WERI-Rb-1 (cell line): ENCODE results near the gene ARHGDIB.

ENCODE experiments used
- DNase-seq: peaks from one replicate; pipeline ENCODE4 v3.0.0-alpha.2; 2020
- H3K27ac ChIP-seq: fragments of 250-450 bp; sonication (Bioruptor Pico); 2 replicates; pipeline ENCODE4 v1.5.1; 2020; ENCODE audit warnings: mild to moderate bottlenecking, moderate library complexity
- H3K27me3 ChIP-seq: fragments of 250-450 bp; sonication (Bioruptor Pico); 2 replicates; pipeline ENCODE4 v1.5.1; 2021; ENCODE audit warnings: mild to moderate bottlenecking, low read depth, moderate library complexity; ENCODE audit not compliant: insufficient read depth, severe bottlenecking
- H3K36me3 ChIP-seq: fragments of 250-450 bp; sonication (Bioruptor Pico); 2 replicates; pipeline ENCODE4 v1.5.1; 2020; ENCODE audit warnings: mild to moderate bottlenecking, moderate library complexity
- H3K4me3 ChIP-seq: 2 replicates; pipeline ENCODE4 v1.5.1; 2011; ENCODE audit warnings: low read depth, mild to moderate bottlenecking, control low read depth, low read length
- H3K9me3 ChIP-seq: fragments of 250-450 bp; sonication (Bioruptor Pico); 2 replicates; pipeline ENCODE4 v1.5.1; 2021; ENCODE audit warnings: mild to moderate bottlenecking, moderate library complexity; ENCODE audit not compliant: severe bottlenecking
- CTCF ChIP-seq: IDR thresholded peaks from 2 replicates; pipeline ENCODE4 v1.5.1; 2011; ENCODE audit warnings: low read depth, mild to moderate bottlenecking, control low read depth, inconsistent platforms, low read length

ARHGDIB gene

GRCh38 chr12:14942196-14942931, 19.0 kb downstream of the ARHGDIB start:
- no peak for DNase-seq
- no peak overlapping the region for H3K27ac ChIP-seq
- TF ChIP-seq CTCF = no peak
- H3K27me3 ChIP-seq = no peaks in the 10 kb centered on the region
- H3K36me3 ChIP-seq = no peaks in the 10 kb centered on the region
- H3K4me3 ChIP-seq = no peak overlapping the region
- H3K9me3 ChIP-seq = no peaks in the 10 kb centered on the region

GRCh38 chr12:14941369-14941768, 20.0 kb downstream of the ARHGDIB start:
- TF ChIP-seq CTCF = no peak
- H3K36me3 ChIP-seq = no peaks in the 10 kb centered on the region
- H3K9me3 ChIP-seq = no peaks in the 10 kb centered on the region
- DNase-seq = no peak
- H3K4me3 ChIP-seq = no peak overlapping the region
- no peaks in the 10 kb centered on the region for H3K27me3 ChIP-seq
- no peak overlapping the region for H3K27ac ChIP-seq

- Histone ChIP-seq H3K27ac (no peak within 1 kb of the TSS), H3K9me3 (no peaks in the 10 kb centered on the region), H3K36me3 (no peaks in the 10 kb centered on the region), H3K27me3 (no peaks in the 10 kb centered on the region), H3K4me3 (no peak within 1 kb of the TSS)
- no peak for DNase-seq
- TF ChIP-seq CTCF = no peak
Observed at GRCh38 chr12:14938301-14938700, 23.1 kb downstream of the ARHGDIB start, which contains the start of gene ERP27. ERP27 (minus strand) TSS chr12:14938537; CDS start chr12:14938508, 29 bp downstream.

GRCh38 chr12:14937689-14938088, 23.7 kb downstream of the ARHGDIB start:
- no peak overlapping the region for H3K4me3 ChIP-seq
- no peak overlapping the region for H3K27ac ChIP-seq
- TF ChIP-seq CTCF = peak; percentile 40; the same call in 1 of the 2 replicates
- H3K9me3 ChIP-seq = no peaks in the 10 kb centered on the region
- H3K36me3 ChIP-seq = no peaks in the 10 kb centered on the region
- peak; percentile 32 for DNase-seq
- no peaks in the 10 kb centered on the region for H3K27me3 ChIP-seq

GRCh38 chr12:14937014-14937413, 24.4 kb downstream of the ARHGDIB start:
- Histone ChIP-seq H3K36me3 (no peaks in the 10 kb centered on the region), H3K4me3 (no peak overlapping the region), H3K27me3 (no peaks in the 10 kb centered on the region), H3K27ac (no peak overlapping the region), H3K9me3 (no peaks in the 10 kb centered on the region)
- DNase-seq = no peak
- TF ChIP-seq CTCF = no peak
